ENCODE results near the gene FKBP2.
A peak's percentile ranks its signal among the peaks of the same experiment; 100 is the strongest.

GRCh38 chr11:64292460-64293254 lies 51.8 kb downstream of the FKBP2 start:
- peak; percentile 81 for TF ChIP-seq EZH2 (IDR thresholded peaks at IDR 0.05; ENCODE audit: insufficient read depth, poor library complexity, severe bottlenecking)
- no peak for TF ChIP-seq EZH2phosphoT487 (IDR thresholded peaks at IDR 0.05; ENCODE audit: insufficient read depth, low read depth)
